H1 (cell line): ENCODE results near the gene KRT13. TPM values are rescaled to one million over a fixed set of nuclear protein-coding genes. Genes with fewer than 3 reads are reported as not detected.

Experiments
- CTCF ChIA-PET: fragments of 300-600 bp; sonication (Branson Sonifier 250); formaldehyde crosslinking; loops from one replicate; lab custom pipeline; 2021; ENCODE audit not compliant: partially characterized antibody; lab: Charles Lee
- POLR2A ChIA-PET: fragments of 300-600 bp; sonication (Branson Sonifier 250); formaldehyde crosslinking; loops from one replicate; lab custom pipeline; 2021; ENCODE audit warnings: inconsistent platforms; ENCODE audit not compliant: partially characterized antibody; lab: Charles Lee
- DNase-seq, 2 experiments: peaks; one replicate each; pipeline versions ENCODE4 v3.0.0 to v3.0.0-alpha.2; 2010 to 2022; ENCODE audit warnings: low spot score in 2 of 2, low read depth in 1 of 2, mixed read lengths in 1 of 2
- FAIRE-seq: peaks from 2 replicates; lab custom pipeline; 2011; peaks lifted over from hg19 to GRCh38; lab: Jason Lieb, UNC
- H2AFZ ChIP-seq: 2 replicates; pipeline ENCODE4 v1.8.1; 2012; ENCODE audit warnings: low read length, inconsistent platforms
- H2AK5ac ChIP-seq: 2 replicates; pipeline ENCODE4 v1.6.1; 2013; ENCODE audit warnings: low read depth, low read length
- H2BK120ac ChIP-seq: replicated peaks from 2 replicates; pipeline ENCODE3; 2013; ENCODE audit warnings: low read depth, low read length, inconsistent platforms
- H2BK12ac ChIP-seq: 2 replicates; pipeline ENCODE4 v1.6.1; 2013; ENCODE audit warnings: low read depth, low read length
- H2BK15ac ChIP-seq: 2 replicates; pipeline ENCODE4 v1.6.1; 2013; ENCODE audit warnings: low read length
- H2BK20ac ChIP-seq: 2 replicates; pipeline ENCODE4 v1.6.1; 2013; ENCODE audit warnings: low read length
- H2BK5ac ChIP-seq: 2 replicates; pipeline ENCODE4 v1.6.1; 2013; ENCODE audit warnings: low read depth, low read length
- H3K14ac ChIP-seq: 2 replicates; pipeline ENCODE4 v1.6.1; 2013; ENCODE audit warnings: inconsistent platforms; ENCODE audit not compliant: insufficient read length
- H3K18ac ChIP-seq: 2 replicates; pipeline ENCODE4 v1.6.1; 2013; ENCODE audit warnings: low read length; ENCODE audit errors: extremely low read depth
- H3K23ac ChIP-seq: 2 replicates; pipeline ENCODE4 v1.6.1; 2013; ENCODE audit warnings: inconsistent platforms; ENCODE audit not compliant: insufficient read length
- H3K23me2 ChIP-seq: 2 replicates; pipeline ENCODE4 v1.6.1; 2013; ENCODE audit warnings: low read depth, low read length
- H3K27ac ChIP-seq: 2 replicates; pipeline ENCODE4 v1.6.1; 2011; ENCODE audit warnings: low read depth, low read length, inconsistent platforms
- H3K27me3 ChIP-seq, 4 experiments: replicated peaks in 1 of 4; 1 replicate in 1 of 4; 2 replicates in 3 of 4; pipeline versions ENCODE4 v1.6.1 to v1.8.1; 2011 to 2013; ENCODE audit warnings: low read length in 3 of 4, mild to moderate bottlenecking in 3 of 4, inconsistent platforms in 2 of 4, mixed read lengths in 2 of 4, moderate library complexity in 1 of 4; ENCODE audit not compliant: control insufficient read depth in 3 of 4, insufficient read depth in 3 of 4; ENCODE audit errors: extremely low read depth in 1 of 4
- H3K36me3 ChIP-seq, 4 experiments: 2 replicates each; pipeline versions ENCODE4 v1.6.1 to v1.8.1; 2011 to 2013; ENCODE audit warnings: mild to moderate bottlenecking in 4 of 4, low read length in 3 of 4, moderate library complexity in 2 of 4, control low read depth in 1 of 4, inconsistent platforms in 1 of 4; ENCODE audit not compliant: insufficient read depth in 4 of 4, control insufficient read depth in 2 of 4
- H3K4ac ChIP-seq: replicated peaks from 2 replicates; pipeline ENCODE3; 2013; ENCODE audit warnings: low read length, low read depth, mixed read lengths, inconsistent platforms; ENCODE audit not compliant: insufficient read length
- H3K4me1 ChIP-seq, 4 experiments: replicated peaks in 1 of 4; 1 replicate in 1 of 4; 2 replicates in 3 of 4; pipeline versions ENCODE4 v1.6.1 to v1.8.1; 2011 to 2013; ENCODE audit warnings: low read length in 3 of 4, inconsistent platforms in 2 of 4, mixed read lengths in 1 of 4; ENCODE audit not compliant: insufficient read depth in 4 of 4, control insufficient read depth in 3 of 4
- H3K4me2 ChIP-seq, 2 experiments: 2 replicates each; pipeline versions ENCODE4 v1.6.1 to v1.8.1; 2011 to 2013; ENCODE audit warnings: low read depth in 2 of 2, low read length in 2 of 2, control low read depth in 1 of 2, inconsistent platforms in 1 of 2, mild to moderate bottlenecking in 1 of 2; ENCODE audit not compliant: insufficient read depth in 1 of 2
- H3K4me3 ChIP-seq, 4 experiments: fragments of 200-600, 300-600 bp in 1 of 4; sonication (generic), shearing (Covaris generic), sonication (Bioruptor Twin) in 1 of 4; 2 replicates each; pipeline versions ENCODE4 v1.5.1 to v1.8.1; 2011 to 2016; ENCODE audit warnings: low read length in 4 of 4, low read depth in 3 of 4, control low read depth in 2 of 4, inconsistent platforms in 2 of 4, mild to moderate bottlenecking in 2 of 4, mixed read lengths in 1 of 4, moderate library complexity in 1 of 4; ENCODE audit not compliant: insufficient read depth in 2 of 4; ENCODE audit errors: extremely low read depth in 1 of 4
- H3K56ac ChIP-seq: replicated peaks from 2 replicates; pipeline ENCODE3; 2013; ENCODE audit warnings: low read depth, mild to moderate bottlenecking, mixed read lengths, low read length, inconsistent platforms; ENCODE audit not compliant: insufficient read length
- H3K79me1 ChIP-seq: 2 replicates; pipeline ENCODE4 v1.6.1; 2013; ENCODE audit warnings: low read depth, low read length, control low read depth
- H3K79me2 ChIP-seq, 2 experiments: 2 replicates each; pipeline versions ENCODE4 v1.6.1 to v1.8.1; 2012 to 2013; ENCODE audit warnings: low read length in 2 of 2, mild to moderate bottlenecking in 2 of 2, inconsistent platforms in 1 of 2; ENCODE audit not compliant: insufficient read depth in 2 of 2, control insufficient read depth in 1 of 2
- H3K9ac ChIP-seq, 4 experiments: replicated peaks in 1 of 4; 1 replicate in 1 of 4; 2 replicates in 3 of 4; pipeline versions ENCODE4 v1.6.1 to v1.8.1; 2011 to 2013; ENCODE audit warnings: low read depth in 3 of 4, low read length in 3 of 4, control low read depth in 2 of 4, mild to moderate bottlenecking in 2 of 4, moderate library complexity in 2 of 4, inconsistent platforms in 1 of 4; ENCODE audit errors: extremely low read depth in 1 of 4
- H3K9me3 ChIP-seq, 2 experiments: 2 replicates each; pipeline versions ENCODE4 v1.6.1 to v1.8.1; 2012 to 2013; ENCODE audit warnings: mild to moderate bottlenecking in 2 of 2, moderate library complexity in 2 of 2, control low read depth in 1 of 2, inconsistent platforms in 1 of 2, low read depth in 1 of 2, low read length in 1 of 2, mixed read lengths in 1 of 2; ENCODE audit not compliant: insufficient read depth in 2 of 2
- H4K20me1 ChIP-seq, 2 experiments: replicated peaks in 1 of 2; 2 replicates each; pipeline versions ENCODE3 to v1.8.1; 2011 to 2013; ENCODE audit warnings: inconsistent platforms in 2 of 2, low read length in 2 of 2, mild to moderate bottlenecking in 1 of 2; ENCODE audit not compliant: insufficient read depth in 2 of 2, control insufficient read depth in 1 of 2
- H4K5ac ChIP-seq: 2 replicates; pipeline ENCODE4 v1.6.1; 2013; ENCODE audit warnings: low read length, low read depth, mixed read lengths, inconsistent platforms; ENCODE audit not compliant: insufficient read length
- H4K8ac ChIP-seq: 2 replicates; pipeline ENCODE4 v1.8.0; 2013; ENCODE audit warnings: mild to moderate bottlenecking, moderate library complexity, low read length, inconsistent platforms; ENCODE audit not compliant: insufficient read depth; ENCODE audit errors: extremely low read depth
- H4K91ac ChIP-seq: replicated peaks from 2 replicates; pipeline ENCODE3; 2013; ENCODE audit warnings: low read length, mixed read lengths, inconsistent platforms; ENCODE audit not compliant: insufficient read length
- BRCA1 ChIP-seq: IDR thresholded peaks from 2 replicates; pipeline ENCODE4 v1.6.1; 2012; ENCODE audit warnings: low read depth, low read length, improper control_type of control experiment
- CREB1 ChIP-seq: IDR thresholded peaks from 2 replicates; pipeline ENCODE4 v1.6.1; 2012; ENCODE audit warnings: inconsistent platforms
- CTBP2 ChIP-seq: IDR thresholded peaks from 2 replicates; pipeline ENCODE4 v1.7.0; 2011; ENCODE audit warnings: borderline replicate concordance, mild to moderate bottlenecking, moderate library complexity, mixed read lengths, low read length; ENCODE audit not compliant: insufficient read depth, insufficient read length
- GABPA ChIP-seq: IDR thresholded peaks from 2 replicates; pipeline ENCODE4 v1.6.1; 2011; ENCODE audit warnings: mild to moderate bottlenecking, low read length, moderate library complexity, borderline replicate concordance; ENCODE audit not compliant: insufficient read depth
- SUZ12 ChIP-seq: fragments of 200-600 bp; sonication (generic); IDR thresholded peaks from 2 replicates; pipeline ENCODE4 v1.6.1; 2012; ENCODE audit warnings: mild to moderate bottlenecking, inconsistent platforms, low read length, moderate library complexity, mixed read lengths
- TAF7 ChIP-seq: optimal IDR thresholded peaks from 2 replicates; pipeline ENCODE3; 2011; ENCODE audit warnings: low read depth, mild to moderate bottlenecking, inconsistent platforms, low read length, moderate library complexity, borderline replicate concordance
- WGBS, 2 experiments: shearing (Covaris generic) in 1 of 2; methylation state at CpG; one replicate each; pipeline versions ENCODE4 v1.1.6 to v1.1.7; 2013 to 2015; ENCODE audit warnings: low lambda C conversion rate in 2 of 2, mixed read lengths in 2 of 2, inconsistent platforms in 1 of 2, low coverage in 1 of 2, missing lambda C conversion rate in 1 of 2; ENCODE audit not compliant: insufficient replicate concordance in 2 of 2, insufficient coverage in 1 of 2, insufficient read length in 1 of 2; ENCODE audit errors: extremely low coverage in 1 of 2, missing lambda C conversion rate in 1 of 2; 5-methylcytosine and 5-hydroxymethylcytosine counted together
- polyA plus RNA-seq, 7 experiments: library from polyadenylated mRNA; depleted of rRNA in 3 of 7; stranded (reverse) in 5 of 7; unstranded in 2 of 7; fragments of >200 nt in 5 of 7; fragments of 200-250 nt in 2 of 7; gene quantifications; 1 replicate in 5 of 7; 2 replicates in 1 of 7; 4 replicates in 1 of 7; pipeline versions ENCODE4 v1.2.1 to v1.2.3, GENCODE V29; 2011 to 2013; ENCODE audit warnings: missing spikeins in 2 of 7, mixed read lengths in 2 of 7
- total RNA-seq: library from RNA; stranded (reverse); fragmentation: NEBNext Ultra II Directional; extraction: Animal tissue kit (Norgen Biotek cat#: 25700); gene quantifications from 2 replicates; pipeline ENCODE4 v1.2.1, GENCODE V29; 2021
- TF ChIP-seq, protein P1 (sequence below): IDR thresholded peaks from 2 replicates; pipeline ENCODE4 v1.6.1; 2011; ENCODE audit warnings: low read depth, mild to moderate bottlenecking, low read length; ENCODE audit not compliant: insufficient read depth
- TF ChIP-seq, protein P2 (sequence below): IDR thresholded peaks from 2 replicates; pipeline ENCODE4 v1.6.1; 2011; ENCODE audit warnings: low read length, improper control_type of control experiment

The KRT13 gene
- total and polyA plus RNA-seq, 2 of the 8 experiments (the other 6 are each of a cell fraction or from before 2014, with no cell fraction given): 0.09 TPM; not detected in 1

GRCh38 chr17:41530062-41531048 lies 24.9 kb upstream of the KRT13 start:
- Histone ChIP-seq H3K4ac (no peak overlapping the region), H3K4me3 (no peak overlapping the region), H2BK5ac (peak overlapping the region; percentile 2; the same call in 1 of the 2 replicates), H3K9me3 (no peaks in the 10 kb centered on the region), H3K18ac (0 out of 2 replicates have a peak overlapping the region, but pooled peaks have one; percentile 19), H3K56ac (no peak overlapping the region), H2AK5ac (peak overlapping the region; percentile 61; the same call in 1 of the 2 replicates), H3K23me2 (peaks cover 6% of the 10 kb centered on the region; the same call in 1 of the 2 replicates), H3K9ac (no peak overlapping the region), H3K23ac (no peak overlapping the region), H3K4me2 (no peak overlapping the region), H4K91ac (no peak overlapping the region), H4K20me1 (peaks cover 2 to 6% of the 10 kb centered on the region in 2 experiments), H3K27me3 (no peaks in the 10 kb centered on the region), H2BK15ac (peak overlapping the region; percentile 75), H2BK120ac (no peak overlapping the region), H3K79me1 (peaks cover 5% of the 10 kb centered on the region; the same call in 1 of the 2 replicates), H2BK20ac (peak overlapping the region; percentile 87; the same call in 1 of the 2 replicates), H3K4me1 (peaks cover 2 to 19% (median 10%) of the 10 kb centered on the region in 4 experiments), H3K27ac (no peak overlapping the region), H2BK12ac (peak overlapping the region; percentile 95), H2AFZ (no peak overlapping the region), H3K36me3 (peaks cover 0 to 7% (median 0%) of the 10 kb centered on the region in 4 experiments; a peak in 1 of 8 replicates), H3K79me2 (peaks cover 0 to 13% of the 10 kb centered on the region in 2 experiments; a peak in 3 of 4 replicates), H4K5ac (no peak overlapping the region), H4K8ac (no peak overlapping the region), H3K14ac (no peak overlapping the region)
- CTCF ChIA-PET: interaction anchor here (0.8 to 7.4 kb wide), 6 partner anchors 18 to 132 kb away, joined by 3 to 79 read pairs (median 6); no protein-coding TSS in a partner anchor
- FAIRE-seq: no peak
- POLR2A ChIA-PET: interaction anchor here (0.6 to 11.0 kb wide), 6 partner anchors 12 to 398 kb away, joined by 3 to 293 read pairs (median 22); partner anchors contain the start of genes EIF1 and KRT15
- 83% methylated on average over 8 of the region's 8 CpGs; no CpG with 5 or more reads in 1 of the 2 experiments for WGBS, 2 experiments
- DNase-seq: no peak
- TF ChIP-seq, protein P1, sequence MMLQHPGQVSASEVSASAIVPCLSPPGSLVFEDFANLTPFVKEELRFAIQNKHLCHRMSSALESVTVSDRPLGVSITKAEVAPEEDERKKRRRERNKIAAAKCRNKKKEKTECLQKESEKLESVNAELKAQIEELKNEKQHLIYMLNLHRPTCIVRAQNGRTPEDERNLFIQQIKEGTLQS: no peak
- TF ChIP-seq CTBP2 (no peak), CREB1 (no peak), TAF7 (no peak), GABPA (no peak), SUZ12 (no peak), BRCA1 (no peak)
- TF ChIP-seq, protein P2, sequence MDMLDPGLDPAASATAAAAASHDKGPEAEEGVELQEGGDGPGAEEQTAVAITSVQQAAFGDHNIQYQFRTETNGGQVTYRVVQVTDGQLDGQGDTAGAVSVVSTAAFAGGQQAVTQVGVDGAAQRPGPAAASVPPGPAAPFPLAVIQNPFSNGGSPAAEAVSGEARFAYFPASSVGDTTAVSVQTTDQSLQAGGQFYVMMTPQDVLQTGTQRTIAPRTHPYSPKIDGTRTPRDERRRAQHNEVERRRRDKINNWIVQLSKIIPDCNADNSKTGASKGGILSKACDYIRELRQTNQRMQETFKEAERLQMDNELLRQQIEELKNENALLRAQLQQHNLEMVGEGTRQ: no peak
